Kasumi-1 (cell line): ENCODE results near the gene KRTAP5-2.
"Not testable (repeated sequence)": the region's sequence is repeated elsewhere in the genome, so short reads cannot be mapped to it uniquely, and the experiment has no call there.

ENCODE experiments used
- DNase-seq, 2 experiments: peaks; one replicate each; lab custom pipeline; 2025; lab: John Stamatoyannopoulos, UW

KRTAP5-2 gene

GRCh38 chr11:1628506-1629325 lies 30.6 kb upstream of the KRTAP5-2 start:
- DNase-seq: peak; percentile 53 to 57

- no peak for DNase-seq
Observed at GRCh38 chr11:1625541-1625940, 27.4 kb upstream of the KRTAP5-2 start.

- no peak for DNase-seq
Observed at GRCh38 chr11:1624621-1625020, 26.5 kb upstream of the KRTAP5-2 start.

DNA sequence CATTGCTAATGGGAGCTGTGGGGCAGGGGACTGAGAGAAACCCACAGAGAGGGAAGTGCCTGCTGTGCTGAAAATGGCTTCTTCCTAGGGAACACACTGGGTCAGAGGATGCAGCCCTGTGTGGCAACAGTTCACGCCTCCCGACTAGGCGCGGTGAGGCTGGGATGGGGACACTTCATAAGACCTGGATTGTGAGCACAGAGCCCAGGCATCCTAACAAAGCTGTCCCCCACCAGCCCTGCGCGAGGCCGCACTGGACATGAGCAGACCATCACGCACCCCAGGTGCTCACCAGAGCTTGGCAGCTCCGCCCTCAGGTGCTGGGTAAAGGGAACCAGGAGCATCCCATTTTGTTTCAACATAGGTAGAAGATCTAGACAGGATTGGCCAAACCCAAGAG lies 25.6 kb upstream of the KRTAP5-2 start:
- DNase-seq: no peak

DNA sequence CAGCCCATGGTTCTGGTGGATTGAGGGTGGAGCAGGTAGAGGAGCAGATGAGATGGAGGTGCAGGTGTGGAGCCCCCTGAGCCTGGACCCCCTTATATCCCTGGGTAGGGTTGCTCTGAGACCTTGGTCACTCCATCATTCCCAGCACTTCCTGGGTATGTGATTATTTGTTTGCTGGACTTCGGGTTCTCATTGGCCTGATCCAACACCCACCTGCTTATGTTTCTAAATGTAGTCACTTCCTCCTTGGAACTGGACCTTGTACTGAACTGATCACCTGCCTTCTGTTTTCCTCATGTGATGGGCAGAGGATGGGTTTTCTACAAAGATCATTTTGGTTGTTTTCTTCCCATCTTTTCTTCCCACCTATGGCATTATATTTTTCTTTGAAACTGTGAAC lies 24.0 kb upstream of the KRTAP5-2 start, which contains the start of gene KRTAP5-4:
Gene KRTAP5-4 (minus strand): TSS at position 53 of the 400 bp plus-strand sequence. CDS start 45 bp downstream, at position 8.
- no peak for DNase-seq

DNA sequence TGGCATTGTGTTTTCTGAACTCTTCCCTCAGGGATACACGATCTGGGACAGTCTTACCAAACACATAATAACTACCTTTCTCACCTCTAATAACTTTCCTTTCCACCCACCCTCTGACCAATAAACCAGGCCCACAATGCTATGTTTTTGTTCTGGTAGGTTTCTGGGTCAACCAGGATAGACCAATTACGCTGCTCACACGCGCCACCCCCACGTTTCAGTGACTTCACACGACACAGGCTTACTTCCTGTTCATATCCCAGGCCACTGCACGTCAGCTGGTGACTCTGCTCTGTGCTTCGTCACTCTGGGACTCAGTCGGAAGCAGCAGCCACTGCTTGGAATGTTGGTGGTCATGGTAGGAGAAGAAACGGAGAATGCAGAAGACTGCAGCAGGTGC lies 21.4 kb upstream of the KRTAP5-2 start:
- no peak for DNase-seq

DNA sequence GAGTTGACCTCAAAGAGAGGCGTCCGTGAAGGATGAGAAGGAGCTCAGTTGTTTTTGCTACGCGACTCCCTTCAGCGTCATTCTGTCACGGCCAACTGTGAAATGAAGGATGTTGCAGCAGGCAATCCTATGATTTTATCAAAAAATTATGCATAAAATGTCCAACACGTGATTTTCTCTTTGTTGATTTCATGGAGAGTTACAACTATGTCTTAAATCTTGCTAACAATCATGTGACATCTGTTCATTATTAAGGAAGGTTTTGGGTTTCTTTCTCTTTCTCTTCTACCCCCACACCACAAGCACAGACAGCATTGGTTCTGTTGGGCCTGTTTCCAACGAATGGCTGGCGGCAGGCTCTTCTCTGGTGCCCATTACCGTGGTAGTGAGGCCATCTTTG lies 20.1 kb upstream of the KRTAP5-2 start:
- DNase-seq: no peak

DNA sequence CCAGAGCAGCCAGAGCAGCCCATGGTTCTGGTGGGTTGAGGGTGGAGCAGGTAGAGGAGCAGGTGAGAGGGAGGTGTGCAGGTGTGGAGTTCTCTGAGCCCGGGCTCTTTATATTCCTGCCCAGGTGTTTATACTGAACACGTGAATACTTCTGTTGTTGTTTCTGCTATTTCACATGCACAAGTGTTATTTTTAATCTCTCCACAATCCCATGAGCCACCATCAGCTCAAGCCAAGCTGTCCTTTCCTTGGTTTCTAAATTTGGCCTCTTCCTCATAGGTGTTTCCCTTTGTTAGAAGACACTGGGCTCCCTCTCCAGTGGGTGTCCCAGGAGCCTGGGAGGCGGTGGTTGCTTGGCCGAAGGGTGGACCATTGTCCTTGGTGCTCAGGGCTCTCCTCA lies 10.3 kb upstream of the KRTAP5-2 start, which contains the start of gene KRTAP5-3:
Gene KRTAP5-3 (minus strand): TSS at position 101 of the 400 bp plus-strand sequence. CDS start 78 bp downstream, at position 23.
- no peak for DNase-seq

GRCh38 chr11:1607901-1608300 lies 9.8 kb upstream of the KRTAP5-2 start:
- not testable (repeated sequence) for DNase-seq

- DNase-seq: not testable (repeated sequence)
Observed at GRCh38 chr11:1607156-1607845, 9.2 kb upstream of the KRTAP5-2 start.

- DNase-seq: not testable (repeated sequence)
Observed at GRCh38 chr11:1605923-1606322, 7.8 kb upstream of the KRTAP5-2 start.

DNA sequence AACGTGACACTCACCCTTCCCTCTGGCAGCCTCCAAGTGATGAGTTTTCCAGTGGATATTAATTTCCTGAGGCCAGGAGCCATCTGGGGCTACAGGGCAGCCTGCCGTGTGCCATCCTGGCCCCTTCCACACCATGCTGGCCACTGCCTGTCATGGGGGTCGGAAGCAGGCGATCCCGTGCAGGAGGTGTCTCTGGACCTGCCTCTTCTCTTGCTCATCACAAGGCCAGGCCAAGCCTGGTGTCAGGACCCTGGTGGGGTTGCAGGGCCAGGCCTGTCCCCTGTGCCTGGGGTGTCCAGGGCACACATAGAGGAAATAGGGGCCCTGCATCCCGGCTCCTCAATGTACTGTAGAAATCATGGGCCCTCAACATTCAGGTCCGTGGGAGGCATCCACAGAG lies 6.6 kb upstream of the KRTAP5-2 start:
- no peak for DNase-seq

- no peak for DNase-seq
Observed at GRCh38 chr11:1604181-1604580, 6.1 kb upstream of the KRTAP5-2 start.

DNA sequence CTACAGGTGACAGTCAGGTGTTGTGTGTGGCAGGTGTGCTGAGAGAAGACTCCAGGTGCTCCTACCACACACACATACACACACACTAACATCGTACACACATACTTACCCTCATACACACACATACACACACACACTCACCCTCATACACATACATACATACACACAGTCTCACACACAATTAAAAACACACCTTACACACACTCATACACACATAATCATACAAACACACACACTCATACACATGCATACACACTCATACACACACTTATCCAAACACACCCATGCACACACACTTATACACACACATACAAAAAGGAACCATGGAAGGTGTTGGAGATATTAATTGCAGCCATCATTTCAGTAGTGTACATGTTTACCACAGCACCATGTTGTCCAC lies 5.5 kb upstream of the KRTAP5-2 start:
- no peak for DNase-seq

DNA sequence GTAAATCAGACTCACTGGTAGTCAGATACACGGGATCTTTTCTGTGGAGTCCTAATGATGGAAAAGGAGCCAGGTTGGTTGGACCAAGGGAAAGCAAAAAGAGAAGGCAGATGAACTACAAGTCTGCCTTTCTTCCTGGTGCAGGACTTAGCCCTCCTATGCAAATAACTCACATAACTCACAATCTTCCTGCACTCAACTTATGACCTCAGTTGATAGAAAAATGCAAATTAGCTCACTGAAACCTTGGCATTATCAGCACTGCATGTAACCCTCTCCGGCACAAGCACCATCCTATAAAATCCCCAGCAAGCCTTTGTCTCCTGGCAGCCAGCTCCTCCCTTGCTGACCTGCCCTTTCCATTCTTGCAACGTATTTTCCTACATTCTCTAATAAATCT lies 3.6 kb upstream of the KRTAP5-2 start:
- not testable (repeated sequence) for DNase-seq

- no peak for DNase-seq
Observed at GRCh38 chr11:1600626-1601025, 2.5 kb upstream of the KRTAP5-2 start.

DNA sequence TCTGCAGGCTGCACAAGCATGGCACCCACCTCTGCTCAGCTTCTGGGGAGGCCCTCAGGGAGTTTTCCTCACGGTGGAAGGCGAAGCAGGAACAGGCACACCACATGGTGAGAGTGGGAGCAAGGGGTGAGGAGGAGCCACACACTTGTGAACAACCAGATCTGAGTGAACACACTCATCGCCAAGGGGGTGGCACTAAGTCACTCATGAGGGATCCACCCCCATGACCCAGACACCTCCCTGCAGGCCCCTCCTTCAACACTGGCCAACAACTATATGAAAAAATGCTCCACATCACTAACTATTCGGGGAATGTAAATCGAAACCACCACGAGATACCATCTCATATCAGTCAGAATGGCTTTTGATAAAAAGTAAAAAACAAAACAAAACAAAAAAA lies 722 bp upstream of the KRTAP5-2 start:
- no peak for DNase-seq

DNA sequence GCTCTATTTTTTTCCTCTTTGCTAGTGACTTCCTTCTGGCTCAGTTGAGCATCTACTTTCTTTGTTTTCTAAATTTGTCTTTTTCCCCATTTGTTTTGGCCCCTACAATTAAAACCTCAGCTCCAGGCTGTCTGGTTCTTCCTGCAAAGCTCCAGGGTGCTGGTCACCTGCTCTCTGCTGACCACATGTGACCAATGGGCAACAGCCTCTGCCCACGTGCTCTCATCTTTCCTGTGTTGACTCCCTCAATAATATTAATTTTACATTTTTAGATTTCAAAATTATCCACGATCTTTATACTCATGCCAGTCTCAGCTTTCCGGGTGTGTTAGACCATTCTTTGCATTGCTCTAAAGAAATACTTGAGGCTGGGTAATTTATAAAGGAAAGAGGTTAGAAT lies 312 bp upstream of the KRTAP5-2 start:
- DNase-seq: not testable (repeated sequence)

GRCh38 chr11:1597331-1597993 lies 632 bp downstream of the KRTAP5-2 start:
- DNase-seq: no peak

DNA sequence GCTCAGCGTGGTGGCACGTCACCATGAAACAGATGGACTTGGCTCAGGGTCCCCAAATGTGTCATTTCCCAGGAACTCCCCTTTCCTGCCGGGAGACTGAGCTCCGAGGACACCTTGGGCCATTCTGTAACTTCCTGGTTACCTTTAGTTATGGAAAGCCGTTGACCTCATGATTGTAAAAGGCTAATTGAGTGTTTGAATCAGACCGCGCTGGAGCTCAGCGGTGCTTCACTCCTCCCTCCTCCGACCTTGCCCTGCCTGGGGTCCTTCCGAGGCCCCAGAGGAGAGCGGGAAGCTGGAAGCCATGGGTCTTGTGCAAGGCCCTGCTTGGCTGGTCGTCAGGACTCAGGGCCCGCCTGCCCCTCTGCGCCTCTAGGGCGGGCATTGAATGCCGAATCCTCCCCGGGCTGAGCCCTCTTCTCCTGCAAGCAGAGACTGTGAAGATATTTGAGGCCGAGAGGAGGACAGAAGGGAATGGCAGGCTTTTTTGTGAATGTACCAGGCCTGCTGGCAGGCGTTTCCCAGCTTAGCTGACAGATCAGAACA lies 1.4 kb downstream of the KRTAP5-2 start:
- DNase-seq: not testable (repeated sequence)

DNA sequence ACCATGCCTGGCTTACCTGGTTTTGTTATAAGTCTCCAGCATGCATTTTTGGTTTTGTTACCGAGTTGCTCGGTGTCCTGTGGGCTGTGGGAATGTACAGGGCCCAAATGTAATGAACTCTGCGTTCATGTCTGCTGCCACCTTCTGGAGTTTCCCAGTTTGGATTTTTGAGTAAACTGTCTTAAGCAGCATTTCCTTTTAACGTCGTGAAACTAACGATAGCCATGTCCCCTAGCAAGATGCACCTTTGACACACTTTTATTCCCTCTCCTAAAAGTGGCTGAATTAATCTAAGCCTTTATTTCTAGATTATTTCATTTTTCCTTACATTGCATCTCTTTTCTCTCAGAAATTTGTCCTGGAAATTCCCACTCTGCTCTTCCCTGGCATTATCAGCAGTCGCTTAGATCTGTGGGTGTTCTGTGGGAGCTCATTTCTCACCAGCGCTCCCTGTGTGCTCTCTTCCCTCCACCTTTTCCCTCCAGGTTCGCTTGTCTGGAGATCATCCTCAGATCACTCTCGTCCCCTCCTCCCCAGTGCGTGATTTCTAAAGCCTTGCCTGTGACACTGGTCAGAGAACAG lies 2.0 kb downstream of the KRTAP5-2 start:
- peak in 1 of 2 experiments; percentile 8 for DNase-seq

DNA sequence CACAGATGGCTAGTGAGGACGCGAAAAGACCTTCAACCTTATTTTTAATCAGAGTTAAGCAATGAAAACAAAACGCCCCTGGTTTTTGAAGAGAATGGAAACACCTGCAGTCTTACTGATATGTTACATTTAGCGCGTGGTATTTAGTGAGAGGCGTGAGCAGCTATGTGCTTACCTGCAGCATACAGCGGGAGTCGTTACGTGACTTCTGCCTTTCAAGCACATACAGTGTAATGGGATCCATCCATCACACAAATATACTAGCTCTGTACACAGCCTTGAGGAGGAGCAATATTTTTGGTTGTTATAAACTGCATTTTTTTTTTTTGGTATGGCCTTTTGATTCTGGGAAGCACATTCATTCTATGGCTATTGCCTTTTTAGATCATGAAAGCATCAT lies 5.5 kb downstream of the KRTAP5-2 start:
- no peak for DNase-seq
